GM18520 (cell line): ENCODE measurements around the gene JMJD7.

ENCODE experiments used
- ATAC-seq: cut with Tn5 transposase; IDR thresholded peaks from one replicate; pipeline ENCODE4 v1.9.1; 2021; ENCODE audit not compliant: unreplicated experiment

Gene JMJD7

GRCh38 chr15:41862515-41863116, 34.7 kb downstream of the JMJD7 start:
- no peak for ATAC-seq

DNA sequence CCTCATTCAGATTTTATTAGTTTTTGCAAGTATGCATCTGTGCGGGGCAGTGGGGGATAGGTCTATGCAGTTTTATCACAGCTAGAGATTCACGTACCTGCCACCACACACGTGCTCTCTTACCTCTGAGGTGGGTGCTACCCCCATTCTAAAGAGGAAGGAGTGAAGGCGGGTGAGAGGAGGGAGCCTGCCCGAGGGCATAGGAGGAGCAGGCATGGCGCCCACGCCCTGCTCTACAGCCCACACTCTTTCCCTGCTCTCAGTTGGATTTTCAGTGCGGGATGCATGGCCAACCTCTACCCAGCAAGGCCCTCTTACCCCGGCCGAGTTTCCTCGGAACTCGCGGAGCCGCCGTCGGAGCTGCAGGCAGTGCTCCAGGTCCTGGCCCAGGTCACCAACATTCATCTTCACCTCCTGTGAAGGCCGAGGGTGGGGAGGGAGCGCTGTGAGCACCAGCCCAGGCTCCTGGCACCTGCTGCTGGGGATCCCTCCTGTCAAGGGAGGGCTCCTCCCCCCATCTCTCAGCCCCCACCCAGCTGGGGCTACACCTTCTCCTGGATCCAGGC, 37.7 kb downstream of the JMJD7 start:
- no peak for ATAC-seq

GRCh38 chr15:41866263-41866703, 38.4 kb downstream of the JMJD7 start:
- no peak for ATAC-seq

DNA sequence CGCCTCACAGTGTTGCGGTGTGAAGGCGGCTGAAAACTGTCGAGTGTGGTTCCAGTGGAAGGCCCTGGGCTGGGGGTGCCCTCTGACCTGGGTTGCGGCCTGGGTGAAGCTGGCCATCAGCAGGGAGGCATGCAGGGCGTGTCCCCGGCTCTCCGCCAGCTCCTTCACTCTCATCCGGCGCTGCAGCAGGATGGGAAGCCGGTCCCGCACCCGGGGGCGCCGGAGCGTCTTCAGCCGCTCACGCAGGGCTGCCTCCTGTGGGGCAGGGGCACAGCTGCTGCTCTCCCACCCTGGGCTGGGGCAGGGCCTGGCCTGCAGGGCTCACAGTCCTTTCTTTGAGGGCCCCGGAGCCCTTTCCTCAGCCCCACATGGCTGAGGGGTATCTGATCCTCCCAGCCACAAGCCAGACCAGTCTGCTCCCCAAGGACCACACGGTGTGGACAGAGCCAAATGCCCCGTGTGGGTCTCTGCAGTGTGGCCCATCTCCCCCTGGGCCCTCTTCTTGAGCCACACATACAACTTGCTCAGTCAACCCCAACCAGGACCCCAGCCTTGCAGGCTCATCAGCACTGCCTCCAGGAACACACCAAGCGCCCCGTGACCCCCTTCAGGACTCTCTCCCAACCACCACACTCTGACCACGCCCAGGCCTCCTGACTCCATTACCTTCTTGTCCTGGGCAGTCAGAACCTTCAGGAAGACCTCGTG, 39.1 kb downstream of the JMJD7 start:
- ATAC-seq: no peak

DNA sequence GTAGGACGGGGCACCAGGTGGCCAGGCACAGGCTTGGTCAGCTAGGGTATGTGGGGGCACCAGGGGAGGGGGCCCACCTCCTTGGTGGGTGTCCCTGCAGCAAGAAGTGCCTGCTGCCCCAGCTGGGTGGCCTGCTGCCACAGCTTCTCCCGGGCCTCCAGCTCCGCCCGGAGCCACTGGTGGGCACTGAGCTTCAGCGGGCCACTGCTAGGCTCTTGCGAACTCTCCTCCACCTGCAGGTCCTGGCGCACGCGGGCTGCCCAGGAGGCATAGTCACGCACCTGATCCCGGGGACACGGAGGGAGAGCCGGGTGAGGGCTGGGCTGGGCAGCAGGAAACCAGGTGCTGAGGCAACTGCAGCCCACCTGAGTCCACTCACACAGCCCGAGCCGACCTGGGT, 40.4 kb downstream of the JMJD7 start:
- no peak for ATAC-seq

- no peak for ATAC-seq
Observed at GRCh38 chr15:41869770-41870688, 42.1 kb downstream of the JMJD7 start.

GRCh38 chr15:41870689-41871081, 42.8 kb downstream of the JMJD7 start:
- no peak for ATAC-seq

DNA sequence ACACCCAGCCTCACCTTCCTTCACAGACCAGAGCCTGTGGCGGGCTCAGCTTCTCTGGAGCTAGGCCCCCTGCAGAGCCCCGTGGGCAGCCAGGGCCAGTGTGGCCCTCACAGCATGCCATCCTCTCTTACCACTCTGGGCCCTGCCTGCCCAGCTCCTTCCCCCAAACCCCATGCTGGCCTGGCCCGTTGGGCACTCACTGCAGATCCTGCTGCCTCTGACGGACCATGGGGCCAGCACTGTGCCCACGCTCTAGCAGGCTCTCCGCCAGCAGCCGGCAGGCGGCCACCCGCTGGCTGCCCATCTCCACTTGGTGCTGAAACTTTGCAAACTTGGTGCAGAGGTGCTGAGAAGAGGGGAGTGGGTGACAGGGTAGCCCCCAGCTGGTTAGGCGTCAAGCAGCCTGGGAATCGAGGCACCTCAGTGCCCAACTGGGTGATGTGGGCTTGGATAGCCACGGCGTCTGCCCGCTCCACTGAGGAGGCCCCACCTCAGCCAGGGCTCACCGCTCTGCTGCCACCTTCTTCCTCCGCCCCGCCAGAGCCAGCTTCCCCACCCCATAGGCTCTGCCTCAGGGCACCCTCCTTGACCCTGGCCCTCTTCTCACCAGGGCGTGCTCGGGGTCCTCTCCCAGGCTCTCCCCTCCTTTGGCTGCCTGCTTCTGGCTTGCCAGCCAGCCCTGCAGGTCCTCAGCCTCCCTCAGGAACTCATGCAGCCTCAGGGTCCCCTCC, 43.4 kb downstream of the JMJD7 start:
- ATAC-seq: no peak

GRCh38 chr15:41872166-41872747, 44.4 kb downstream of the JMJD7 start:
- ATAC-seq: no peak

GRCh38 chr15:41873711-41874110, 45.8 kb downstream of the JMJD7 start:
- ATAC-seq: no peak

- ATAC-seq: no peak
Observed at GRCh38 chr15:41874736-41875135, 46.8 kb downstream of the JMJD7 start.

GRCh38 chr15:41876007-41876406, 48.1 kb downstream of the JMJD7 start:
- no peak for ATAC-seq

DNA sequence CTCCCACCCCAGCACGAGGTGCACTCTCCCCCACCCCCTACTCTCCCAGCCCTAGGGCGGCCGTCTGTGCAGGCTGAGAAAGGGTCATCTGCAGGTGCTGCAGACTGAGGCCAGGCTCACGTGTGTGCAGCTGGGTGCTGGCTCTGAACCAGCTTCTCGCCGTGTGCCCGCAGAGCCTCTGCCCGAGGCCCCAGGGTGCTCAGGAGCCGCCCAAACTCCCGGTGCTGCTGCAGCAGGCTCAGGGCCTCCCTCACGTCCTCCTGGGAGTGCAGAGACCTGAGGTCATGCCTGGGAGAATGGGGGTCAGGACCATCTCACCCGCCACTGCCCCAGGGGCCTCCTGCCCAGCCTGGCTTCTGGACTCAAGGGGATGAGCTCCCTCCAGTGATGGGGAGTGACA, 48.8 kb downstream of the JMJD7 start:
- ATAC-seq: no peak

GRCh38 chr15:41877631-41878354, 49.9 kb downstream of the JMJD7 start:
- ATAC-seq: no peak

- no peak for ATAC-seq
Observed at GRCh38 chr15:41878355-41878699, 50.4 kb downstream of the JMJD7 start.

DNA sequence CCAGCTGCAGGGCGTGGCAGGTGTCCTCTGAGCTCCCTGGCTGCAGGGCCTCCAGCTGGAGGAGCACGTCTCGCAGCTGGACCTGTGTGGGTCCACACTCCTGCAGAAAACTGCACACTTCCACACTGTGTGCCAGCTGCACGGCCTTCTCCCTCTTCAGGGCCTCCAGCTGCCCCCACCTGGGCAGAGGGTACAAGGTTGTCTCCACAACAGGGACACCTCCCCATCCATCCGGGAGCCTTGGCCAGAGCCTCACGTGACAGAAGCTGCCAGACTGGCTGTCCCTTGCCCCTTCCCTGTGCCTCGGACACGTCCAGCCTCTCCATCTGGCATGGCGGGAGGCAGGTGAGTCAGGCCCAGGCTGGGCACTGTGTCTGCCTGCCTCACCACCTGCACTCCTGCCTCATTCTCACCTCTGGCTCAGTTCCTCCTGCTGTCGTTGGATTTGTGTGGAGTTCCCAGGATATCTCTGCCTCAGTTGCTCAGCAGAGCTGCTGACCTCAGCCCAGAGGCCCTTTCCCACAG, 51.5 kb downstream of the JMJD7 start:
- ATAC-seq: no peak

GRCh38 chr15:41880156-41880877, 52.4 kb downstream of the JMJD7 start:
- no peak for ATAC-seq

GRCh38 chr15:41881086-41881485, 53.2 kb downstream of the JMJD7 start:
- no peak for ATAC-seq

GRCh38 chr15:41881550-41881919, 53.6 kb downstream of the JMJD7 start:
- ATAC-seq: no peak
